GM21786 (cell line): Measurements from ENCODE around the gene B4GALT2.
A peak's percentile ranks its signal among the peaks of the same experiment; 100 is the strongest.

Source experiments
- ATAC-seq: cut with Tn5 transposase; IDR thresholded peaks from one replicate; pipeline ENCODE4 v1.9.1; 2021; ENCODE audit not compliant: unreplicated experiment

The B4GALT2 gene

DNA sequence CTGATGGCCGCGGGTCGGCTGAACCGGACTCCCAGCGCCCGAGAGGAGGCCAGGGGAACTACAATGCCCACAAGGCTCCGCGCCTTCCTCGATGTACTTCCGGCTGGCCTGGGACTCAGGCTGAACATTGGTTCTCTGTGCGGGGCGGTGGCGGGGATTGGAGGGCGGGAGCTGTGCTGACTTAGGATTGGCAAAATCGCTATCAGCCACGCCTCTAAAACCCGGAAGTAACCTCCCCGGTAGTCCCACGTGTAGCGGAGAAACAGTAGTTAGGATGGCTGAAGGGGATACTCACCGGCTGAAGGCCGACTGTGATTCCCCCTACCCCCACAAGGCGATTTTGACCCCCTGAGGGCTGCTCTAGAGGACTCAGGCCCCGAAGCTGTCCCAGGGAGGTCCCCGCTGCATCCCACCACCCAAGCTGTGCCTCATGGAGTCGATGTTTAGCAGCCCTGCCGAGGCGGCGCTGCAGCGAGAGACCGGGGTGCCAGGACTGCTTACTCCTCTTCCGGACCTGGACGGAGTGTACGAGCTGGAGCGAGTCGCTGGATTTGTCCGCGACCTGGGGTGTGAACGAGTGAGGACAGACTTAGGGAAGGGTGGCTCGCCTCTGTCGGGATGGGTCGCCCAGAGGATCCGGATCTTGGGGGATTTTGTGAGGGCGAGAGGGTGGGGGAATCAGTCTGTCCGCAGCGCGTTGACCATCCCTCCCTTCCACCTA, 9.1 kb upstream of the B4GALT2 start, which contains the start of gene DPH2:
TSS of gene DPH2 (plus strand) at position 265 of the 721 bp plus-strand sequence. CDS start at position 431, 166 bp downstream.
- ATAC-seq = peak; percentile 78

GRCh38 chr1:43970502-43970901, 8.5 kb upstream of the B4GALT2 start:
- ATAC-seq = no peak

DNA sequence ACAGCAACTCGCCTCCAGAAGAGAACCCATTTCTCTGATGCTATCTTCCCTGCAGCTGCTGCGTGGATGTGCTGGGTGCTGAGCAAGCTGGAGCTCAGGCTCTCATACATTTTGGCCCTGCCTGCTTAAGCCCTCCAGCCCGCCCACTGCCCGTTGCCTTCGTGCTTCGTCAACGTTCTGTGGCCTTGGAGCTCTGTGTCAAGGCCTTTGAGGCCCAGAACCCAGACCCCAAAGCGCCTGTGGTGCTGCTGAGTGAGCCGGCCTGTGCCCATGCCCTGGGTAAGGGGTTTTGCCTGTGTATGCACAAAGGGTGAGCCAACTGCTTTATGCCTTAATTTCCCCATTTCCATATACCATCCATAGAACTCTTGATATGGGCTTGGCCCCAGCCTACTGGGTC, 8.1 kb upstream of the B4GALT2 start:
- ATAC-seq = no peak

GRCh38 chr1:43971336-43971980, 7.6 kb upstream of the B4GALT2 start:
- no peak for ATAC-seq

- no peak for ATAC-seq
Observed at GRCh38 chr1:43973981-43974442, 5.0 kb upstream of the B4GALT2 start.

- peak; percentile 67 for ATAC-seq
Observed at GRCh38 chr1:43974443-43975248, 4.4 kb upstream of the B4GALT2 start, which contains the start of gene ATP6V0B. Gene ATP6V0B (plus strand): TSS chr1:43974960. CDS start chr1:43975041, 81 bp downstream.

GRCh38 chr1:43975249-43975961, 3.6 kb upstream of the B4GALT2 start:
- ATAC-seq = no peak

GRCh38 chr1:43976045-43976444, 3.0 kb upstream of the B4GALT2 start:
- no peak for ATAC-seq

GRCh38 chr1:43976890-43977289, 2.1 kb upstream of the B4GALT2 start:
- no peak for ATAC-seq

- no peak for ATAC-seq
Observed at GRCh38 chr1:43977376-43978263, 1.4 kb upstream of the B4GALT2 start.

DNA sequence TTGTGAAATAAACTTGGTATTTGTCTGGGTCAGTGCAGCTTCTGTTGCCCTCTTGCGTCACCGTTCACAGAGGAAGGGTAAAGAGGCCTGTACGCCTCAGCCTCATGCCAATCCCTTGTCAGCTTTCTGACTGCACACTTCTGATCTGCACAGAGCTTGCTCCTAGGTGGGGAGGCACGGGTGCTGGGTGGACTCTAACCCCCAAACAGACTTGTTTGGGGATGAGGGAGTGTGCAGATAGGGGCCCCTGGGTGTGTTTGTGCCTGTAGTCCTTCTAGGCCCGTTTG, 803 bp upstream of the B4GALT2 start:
- ATAC-seq = no peak

GRCh38 chr1:43979261-43979527, 184 bp downstream of the B4GALT2 start:
- no peak for ATAC-seq

- no peak for ATAC-seq
Observed at GRCh38 chr1:43979528-43980254, 681 bp downstream of the B4GALT2 start.

DNA sequence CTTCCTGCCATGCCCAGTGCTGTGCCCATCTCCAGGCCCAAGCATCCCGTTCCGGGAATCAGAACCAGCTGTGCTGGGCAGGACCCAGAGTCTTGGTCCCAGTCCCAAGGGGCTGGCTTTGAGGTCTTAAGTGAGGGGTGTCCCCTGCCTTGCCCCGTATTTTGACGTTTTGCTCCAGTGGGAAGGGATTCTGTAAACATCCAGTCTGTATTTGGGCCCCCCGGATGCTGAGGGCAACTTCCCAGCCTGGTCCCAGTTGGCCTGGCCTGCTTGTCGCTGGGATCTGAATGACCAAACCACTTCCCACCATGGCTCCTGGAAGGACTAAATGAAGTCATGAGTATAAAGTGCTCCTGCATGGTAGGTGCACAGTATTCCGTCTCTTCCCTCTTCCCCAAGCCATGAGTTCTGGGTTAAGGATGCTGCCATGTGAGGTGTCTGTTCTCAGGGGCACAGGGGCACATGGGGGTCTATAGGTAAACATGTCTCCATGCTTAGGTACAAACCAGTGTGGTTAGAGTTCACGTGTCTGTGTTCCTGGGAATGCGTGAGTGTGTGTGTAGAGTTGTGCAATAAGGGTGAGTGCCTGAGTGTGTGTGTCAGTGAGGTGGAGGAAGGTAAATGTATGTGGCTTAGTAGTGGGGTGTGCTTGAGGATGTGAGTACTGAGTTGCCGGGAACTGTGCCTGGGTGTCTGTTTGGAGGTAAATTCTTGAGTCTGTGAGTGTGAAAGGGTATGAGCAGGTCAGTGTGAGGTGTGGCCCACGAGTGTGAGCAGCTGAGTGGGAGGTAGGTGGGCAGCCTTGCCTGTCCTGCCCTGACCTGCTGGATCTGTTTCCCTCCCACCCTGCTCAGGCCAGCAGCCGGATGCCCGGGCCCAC, 1.5 kb downstream of the B4GALT2 start:
- no peak for ATAC-seq

DNA sequence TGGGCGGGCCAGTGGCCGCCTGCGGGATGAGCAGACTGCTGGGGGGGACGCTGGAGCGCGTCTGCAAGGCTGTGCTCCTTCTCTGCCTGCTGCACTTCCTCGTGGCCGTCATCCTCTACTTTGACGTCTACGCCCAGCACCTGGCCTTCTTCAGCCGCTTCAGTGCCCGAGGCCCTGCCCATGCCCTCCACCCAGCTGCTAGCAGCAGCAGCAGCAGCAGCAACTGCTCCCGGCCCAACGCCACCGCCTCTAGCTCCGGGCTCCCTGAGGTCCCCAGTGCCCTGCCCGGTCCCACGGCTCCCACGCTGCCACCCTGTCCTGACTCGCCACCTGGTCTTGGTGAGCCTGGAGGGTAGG, 2.1 kb downstream of the B4GALT2 start:
- ATAC-seq = no peak

- ATAC-seq = no peak
Observed at GRCh38 chr1:43981636-43982035, 2.6 kb downstream of the B4GALT2 start.

- no peak for ATAC-seq
Observed at GRCh38 chr1:43982241-43982640, 3.2 kb downstream of the B4GALT2 start.

DNA sequence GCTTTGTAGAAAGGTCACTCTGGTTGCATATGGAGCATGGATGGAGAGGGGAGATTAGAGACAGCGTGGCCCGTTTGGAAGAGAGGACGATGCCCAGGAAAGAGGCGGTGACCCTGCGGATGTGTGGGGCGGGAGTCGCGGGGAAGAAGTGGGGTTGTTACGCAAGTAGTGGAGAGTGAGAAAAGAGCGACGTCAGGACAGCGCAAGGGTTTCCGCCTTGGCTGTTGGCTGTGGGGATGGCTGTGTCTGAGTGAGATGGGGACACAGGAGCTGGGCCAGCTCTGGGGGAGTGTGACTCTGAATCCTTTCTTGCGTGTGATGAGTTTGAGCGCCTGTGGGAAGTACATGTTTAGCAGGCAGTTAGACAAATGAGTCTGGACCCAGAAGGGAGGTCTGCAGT, 3.8 kb downstream of the B4GALT2 start:
- no peak for ATAC-seq
